GM21619 (cell line): Measurements from ENCODE around the gene TOB2.

Source experiments
- ATAC-seq: cut with Tn5 transposase; IDR thresholded peaks from one replicate; pipeline ENCODE4 v1.9.1; 2021; ENCODE audit not compliant: unreplicated experiment

The TOB2 gene

GRCh38 chr22:41446639-41447434 is at the start of gene TOB2:
TSS of gene TOB2 (minus strand) at chr22:41446801. CDS start at chr22:41437345, 9,456 bp downstream.
- ATAC-seq, result peak; percentile 32

GRCh38 chr22:41491374-41492100 is 44.9 kb upstream of the TOB2 start:
- no peak for ATAC-seq

GRCh38 chr22:41488596-41489385 is 42.2 kb upstream of the TOB2 start:
- no peak for ATAC-seq

DNA sequence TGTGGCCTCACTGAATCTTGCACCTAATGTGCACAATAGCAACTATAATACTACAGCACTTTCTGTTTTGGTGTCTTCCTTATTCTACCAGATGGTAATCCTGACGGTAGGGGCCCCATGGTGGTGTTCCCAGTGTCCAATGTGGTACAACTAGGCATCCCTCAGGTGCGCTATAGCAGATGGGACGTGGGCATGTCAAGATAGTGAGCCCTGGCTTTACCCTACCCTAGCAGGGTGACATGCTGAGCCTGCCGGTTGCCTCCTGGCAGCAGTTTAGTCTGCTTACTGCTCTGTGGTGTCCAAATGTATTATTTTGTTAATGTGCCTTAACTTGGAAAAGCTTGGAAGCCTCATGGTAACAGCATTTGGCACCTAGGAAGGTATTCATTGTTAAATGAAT is 41.5 kb upstream of the TOB2 start:
- ATAC-seq, result no peak

- ATAC-seq, result no peak
Observed at GRCh38 chr22:41487037-41487935, 40.7 kb upstream of the TOB2 start.

GRCh38 chr22:41485033-41485432 is 38.4 kb upstream of the TOB2 start:
- ATAC-seq, result no peak

GRCh38 chr22:41482319-41482935 is 35.8 kb upstream of the TOB2 start:
- no peak for ATAC-seq

GRCh38 chr22:41481925-41482318 is 35.3 kb upstream of the TOB2 start:
- ATAC-seq, result no peak

GRCh38 chr22:41481131-41481830 is 34.7 kb upstream of the TOB2 start:
- no peak for ATAC-seq

GRCh38 chr22:41480397-41480735 is 33.8 kb upstream of the TOB2 start:
- no peak for ATAC-seq

- ATAC-seq, result no peak
Observed at GRCh38 chr22:41479671-41480396, 33.2 kb upstream of the TOB2 start.

GRCh38 chr22:41478891-41479521 is 32.4 kb upstream of the TOB2 start:
- no peak for ATAC-seq

- no peak for ATAC-seq
Observed at GRCh38 chr22:41478473-41478872, 31.9 kb upstream of the TOB2 start.

DNA sequence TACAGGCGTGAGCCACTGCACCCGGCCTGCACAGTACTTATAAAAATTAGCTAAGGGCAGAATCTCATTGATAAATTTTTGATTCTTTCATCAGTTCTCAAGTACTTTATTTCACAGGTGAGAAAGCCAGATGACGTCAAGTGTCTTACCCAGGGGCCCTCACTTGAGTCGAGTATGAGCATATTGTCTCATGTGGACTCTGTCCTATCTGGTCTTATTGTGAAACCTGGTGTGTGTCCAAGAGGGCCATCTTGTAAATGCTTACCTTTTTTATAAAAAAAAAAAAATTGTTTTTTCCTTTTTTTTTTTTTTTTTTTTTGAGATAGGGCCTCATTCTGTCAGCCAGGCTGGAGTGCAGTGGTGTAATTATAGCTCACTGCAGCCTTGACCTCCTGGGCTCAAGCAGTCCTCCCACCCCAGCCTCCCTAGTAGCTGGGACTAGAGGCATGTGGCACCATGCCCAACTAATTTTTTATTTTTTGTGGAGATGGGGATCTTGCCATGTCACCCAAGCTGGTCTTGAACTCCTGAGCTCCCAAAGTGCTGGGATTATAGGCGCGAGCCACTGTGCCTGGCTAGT is 28.4 kb upstream of the TOB2 start:
- ATAC-seq, result no peak

DNA sequence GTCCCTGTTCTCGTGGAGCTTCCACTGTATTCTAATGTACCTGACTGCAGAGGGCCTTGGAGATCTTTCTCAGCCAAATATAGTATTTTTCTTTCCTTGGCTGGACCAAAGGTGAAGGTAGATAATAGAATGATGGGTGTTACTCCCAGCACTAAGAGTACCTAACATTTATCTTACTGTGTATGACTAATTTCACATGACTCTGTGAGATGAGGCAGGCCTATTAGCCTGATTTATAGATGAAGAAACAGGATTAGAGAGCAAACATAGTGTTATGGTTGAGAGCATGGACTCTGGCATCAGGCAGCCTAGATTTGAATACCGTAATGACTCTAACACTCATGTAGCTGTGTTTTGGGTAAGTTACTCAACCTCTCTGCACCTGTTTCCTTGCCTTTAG is 25.0 kb upstream of the TOB2 start:
- no peak for ATAC-seq

GRCh38 chr22:41470886-41471285 is 24.3 kb upstream of the TOB2 start:
- no peak for ATAC-seq

DNA sequence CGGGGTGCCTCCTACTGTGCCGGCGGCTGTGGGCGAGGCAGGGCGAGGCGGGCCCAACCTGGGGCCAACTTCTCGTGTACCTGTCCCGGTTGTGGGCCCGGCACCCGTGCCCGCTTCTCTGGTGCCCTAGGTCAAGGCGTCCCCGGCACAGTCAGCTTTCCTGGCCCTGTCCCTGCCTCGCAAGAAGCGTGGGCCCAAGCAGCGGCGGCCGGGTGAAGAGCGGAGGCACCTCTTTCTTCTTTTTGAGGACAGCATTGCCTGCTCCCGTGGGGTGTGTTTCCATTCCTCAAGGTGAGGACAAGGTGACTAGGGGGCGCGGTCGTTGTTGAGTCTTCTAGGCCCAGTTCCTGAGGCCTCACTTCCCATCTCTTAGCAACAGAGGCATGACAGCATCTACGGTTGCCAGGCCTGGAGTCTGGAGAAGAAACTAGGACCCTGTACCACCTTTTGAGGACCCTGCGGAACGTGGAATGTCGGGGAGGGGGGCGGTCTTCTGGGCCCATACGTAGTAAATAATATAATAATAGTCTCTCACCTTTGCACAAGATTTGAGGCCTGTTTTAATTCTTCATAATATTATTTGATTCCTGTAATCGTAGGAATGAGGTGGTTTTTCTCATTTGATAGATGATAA is 22.7 kb upstream of the TOB2 start:
- ATAC-seq, result peak; percentile 16
